HG03039 (cell line): ENCODE data around the gene MN1.
"Not testable (repeated sequence)": the region's sequence is repeated elsewhere in the genome, so short reads cannot be mapped to it uniquely, and the experiment has no call there.

Experiments
- ATAC-seq: cut with Tn5 transposase; IDR thresholded peaks from one replicate; pipeline ENCODE4 v1.9.1; 2021; ENCODE audit warnings: mild to moderate bottlenecking, moderate library complexity; ENCODE audit not compliant: unreplicated experiment

MN1 gene

GRCh38 chr22:27746918-27747317, 54.6 kb downstream of the MN1 start:
- no peak for ATAC-seq

GRCh38 chr22:27745809-27746208, 55.7 kb downstream of the MN1 start:
- no peak for ATAC-seq

GRCh38 chr22:27745154-27745553, 56.4 kb downstream of the MN1 start:
- no peak for ATAC-seq

GRCh38 chr22:27744078-27744477, 57.5 kb downstream of the MN1 start:
- not testable (repeated sequence) for ATAC-seq

- no peak for ATAC-seq
These were observed 61.3 kb downstream of the MN1 start for GRCh38 chr22:27740202-27740748.

- no peak for ATAC-seq
These were observed 64.0 kb downstream of the MN1 start for GRCh38 chr22:27737521-27737920.

GRCh38 chr22:27734066-27734465, 67.5 kb downstream of the MN1 start:
- no peak for ATAC-seq

GRCh38 chr22:27732841-27733240, 68.7 kb downstream of the MN1 start:
- no peak for ATAC-seq

- ATAC-seq = no peak
These were observed 69.2 kb downstream of the MN1 start for GRCh38 chr22:27732391-27732790.

GRCh38 chr22:27731621-27732020, 69.9 kb downstream of the MN1 start:
- no peak for ATAC-seq

GRCh38 chr22:27730641-27731433, 70.7 kb downstream of the MN1 start:
- ATAC-seq = no peak

- no peak for ATAC-seq
These were observed 72.3 kb downstream of the MN1 start for GRCh38 chr22:27729246-27729645.

- no peak for ATAC-seq
These were observed 73.7 kb downstream of the MN1 start for GRCh38 chr22:27727673-27728451.

GRCh38 chr22:27726686-27727449, 74.7 kb downstream of the MN1 start:
- no peak for ATAC-seq

GRCh38 chr22:27726331-27726685, 75.2 kb downstream of the MN1 start:
- ATAC-seq = no peak

GRCh38 chr22:27725661-27726060, 75.9 kb downstream of the MN1 start:
- no peak for ATAC-seq

- ATAC-seq = no peak
These were observed 76.8 kb downstream of the MN1 start for GRCh38 chr22:27724709-27725108.

- ATAC-seq = no peak
These were observed 77.4 kb downstream of the MN1 start for GRCh38 chr22:27724157-27724556.

GRCh38 chr22:27723708-27724107, 77.8 kb downstream of the MN1 start:
- no peak for ATAC-seq

GRCh38 chr22:27723158-27723557, 78.4 kb downstream of the MN1 start:
- no peak for ATAC-seq

- ATAC-seq = no peak
These were observed 80.7 kb downstream of the MN1 start for GRCh38 chr22:27720860-27721259.
